ENCODE data around the gene ANXA6. TPM values are rescaled to one million over a fixed set of nuclear protein-coding genes. Genes with fewer than 3 reads are reported as not detected.
A peak's percentile ranks its signal among the peaks of the same experiment; 100 is the strongest.

The ANXA6 gene
- total RNA-seq, 4 donors from 2014 or later = 8.6 to 80.3 (median 24.9) TPM

- Histone ChIP-seq H3K27ac (peak overlapping the region in 2 of 4 donors; percentile 17 to 49), H3K27me3 (no peaks in the 10 kb centered on the region), H3K36me3 (peaks cover 0 to 100% (median 32%) of the 10 kb centered on the region in 3 donors), H3K4me3 (no peak overlapping the region), H3K4me1 (peaks cover 15 to 39% (median 26%) of the 10 kb centered on the region in 3 donors), H3K9me3 (no peaks in the 10 kb centered on the region)
- DNase-seq = no peak
- intact Hi-C loops (cut with DNase I) = no loop called here
- 57 to 80% methylated on average over 3 to 5 of the region's 7 CpGs for WGBS, 2 donors
- TF ChIP-seq CTCF (IDR thresholded peaks at IDR 0.05) (no peak), POLR2A (IDR thresholded peaks at IDR 0.05) (no peak)
These were observed 98.6 kb downstream of the ANXA6 start for GRCh38 chr5:151058891-151059489.

- intact Hi-C loops (cut with DNase I) = no loop called here
- DNase-seq = no peak
These were observed 99.3 kb downstream of the ANXA6 start for GRCh38 chr5:151058301-151058700.

GRCh38 chr5:151056379-151057325 lies 100.9 kb downstream of the ANXA6 start:
- Histone ChIP-seq H3K27ac (no peak overlapping the region), H3K36me3 (peaks cover 4 to 99% (median 23%) of the 10 kb centered on the region in 3 donors)
- intact Hi-C loops (cut with DNase I) = no loop called here

More at GRCh38 chr5:151058301-151058700, 99.3 kb downstream of the ANXA6 start:
- peak overlapping the region in 1 of 4 donors; percentile 17 for H3K27ac ChIP-seq
- no peak overlapping the region for H3K4me3 ChIP-seq
- H3K9me3 ChIP-seq = no peaks in the 10 kb centered on the region
- H3K27me3 ChIP-seq = no peaks in the 10 kb centered on the region
- TF ChIP-seq POLR2A (IDR thresholded peaks at IDR 0.05) = no peak
- TF ChIP-seq CTCF (IDR thresholded peaks at IDR 0.05) = peak in 1 of 6 experiments; percentile 15
- H3K4me1 ChIP-seq = peaks cover 9 to 32% (median 19%) of the 10 kb centered on the region in 3 donors
- 83 to 88% methylated on average over 1 to 2 of the region's 5 CpGs for WGBS, 2 donors
- H3K36me3 ChIP-seq = peaks cover 3 to 100% (median 32%) of the 10 kb centered on the region in 3 donors

GRCh38 chr5:151055336-151055735 lies 102.2 kb downstream of the ANXA6 start:
- Histone ChIP-seq H3K9me3 (no peaks in the 10 kb centered on the region), H3K36me3 (peaks cover 9 to 99% (median 24%) of the 10 kb centered on the region in 3 donors), H3K27me3 (no peaks in the 10 kb centered on the region), H3K27ac (no peak overlapping the region), H3K4me1 (peaks cover 0 to 17% (median 11%) of the 10 kb centered on the region in 3 donors), H3K4me3 (no peak overlapping the region)
- no peak for DNase-seq
- intact Hi-C loops (cut with DNase I) = no loop called here
- no peak for TF ChIP-seq POLR2A (IDR thresholded peaks at IDR 0.05)
- no peak for TF ChIP-seq CTCF (IDR thresholded peaks at IDR 0.05)
- 94 to 98% methylated on average over 4 to 5 of the region's 6 CpGs for WGBS, 2 donors

More at GRCh38 chr5:151056379-151057325, 100.9 kb downstream of the ANXA6 start:
- TF ChIP-seq POLR2A (IDR thresholded peaks at IDR 0.05) = no peak
- no peak for TF ChIP-seq CTCF (IDR thresholded peaks at IDR 0.05)
- Histone ChIP-seq H3K4me1 (peaks cover 0 to 27% (median 15%) of the 10 kb centered on the region in 3 donors), H3K9me3 (no peaks in the 10 kb centered on the region), H3K4me3 (no peak overlapping the region), H3K27me3 (no peaks in the 10 kb centered on the region)
- no peak for DNase-seq
- 82 to 93% methylated on average over 6 to 13 of the region's 25 CpGs for WGBS, 2 donors

- peaks cover 9 to 99% (median 26%) of the 10 kb centered on the region in 3 donors for H3K36me3 ChIP-seq
- intact Hi-C loops (cut with DNase I) = no loop called here
- H3K9me3 ChIP-seq = no peaks in the 10 kb centered on the region
- no peaks in the 10 kb centered on the region for H3K27me3 ChIP-seq
- no peak for DNase-seq
- WGBS, 2 donors = 83% methylated on average over 2 to 3 of the region's 3 CpGs
- TF ChIP-seq POLR2A (IDR thresholded peaks at IDR 0.05) (no peak), CTCF (IDR thresholded peaks at IDR 0.05) (no peak)
- no peak overlapping the region for H3K4me3 ChIP-seq
- H3K4me1 ChIP-seq = peaks cover 0 to 11% (median 5%) of the 10 kb centered on the region in 3 donors
- peak overlapping the region in 1 of 4 donors; percentile 46 for H3K27ac ChIP-seq
These were observed 102.9 kb downstream of the ANXA6 start for GRCh38 chr5:151054709-151055108.

All from esophagus squamous epithelium (tissue), 5 donors.